NOMO-1 treated with dmso at 0.1 percent for 144 hours (cell line): Measurements from ENCODE around the gene PPL.
"Not testable (repeated sequence)": the region's sequence is repeated elsewhere in the genome, so short reads cannot be mapped to it uniquely, and the experiment has no call there.

Experiments
- DNase-seq: peaks from one replicate; lab custom pipeline; 2025; ENCODE audit not compliant: unreplicated experiment; lab: John Stamatoyannopoulos, UW

PPL gene

GRCh38 chr16:4913130-4913773 is 23.7 kb downstream of the PPL start:
- DNase-seq, result no peak

GRCh38 chr16:4911970-4912386 is 25.0 kb downstream of the PPL start:
- no peak for DNase-seq

- DNase-seq, result no peak
These were observed 26.1 kb downstream of the PPL start for GRCh38 chr16:4910828-4911227.

- DNase-seq, result no peak
These were observed 27.1 kb downstream of the PPL start for GRCh38 chr16:4909825-4910224.

GRCh38 chr16:4908854-4909401 is 28.0 kb downstream of the PPL start:
- no peak for DNase-seq

GRCh38 chr16:4904942-4905615 is 31.9 kb downstream of the PPL start:
- DNase-seq, result no peak

- no peak for DNase-seq
These were observed 32.6 kb downstream of the PPL start for GRCh38 chr16:4904108-4904941.

- DNase-seq, result no peak
These were observed 34.9 kb downstream of the PPL start for GRCh38 chr16:4902038-4902437.

GRCh38 chr16:4900750-4901149 is 36.2 kb downstream of the PPL start:
- DNase-seq, result no peak

- no peak for DNase-seq
These were observed 36.9 kb downstream of the PPL start for GRCh38 chr16:4900036-4900435.

- DNase-seq, result no peak
These were observed 37.5 kb downstream of the PPL start for GRCh38 chr16:4899474-4899846.

GRCh38 chr16:4898811-4899473 is 38.0 kb downstream of the PPL start:
- DNase-seq, result no peak

GRCh38 chr16:4897328-4897727 is 39.6 kb downstream of the PPL start:
- DNase-seq, result no peak

- not testable (repeated sequence) for DNase-seq
These were observed 40.2 kb downstream of the PPL start for GRCh38 chr16:4896761-4897160.

GRCh38 chr16:4895366-4895765 is 41.6 kb downstream of the PPL start:
- no peak for DNase-seq

GRCh38 chr16:4894276-4895150 is 42.4 kb downstream of the PPL start:
- no peak for DNase-seq

GRCh38 chr16:4893103-4893862 is 43.7 kb downstream of the PPL start:
- DNase-seq, result no peak

- no peak for DNase-seq
These were observed 44.4 kb downstream of the PPL start for GRCh38 chr16:4892361-4893102.

GRCh38 chr16:4891886-4892216 is 45.1 kb downstream of the PPL start:
- DNase-seq, result no peak
